WTC11 (cell line): ENCODE data around the gene TLX2. TPM values are rescaled to one million over a fixed set of nuclear protein-coding genes. Genes with fewer than 3 reads are reported as not detected.
A peak's percentile ranks its signal among the peaks of the same experiment; 100 is the strongest.

Experiments
- ATF3 ChIP-seq: sonication (generic); formaldehyde crosslinking; conservative IDR thresholded peaks from 2 replicates; pipeline ENCODE4 v1.8.1; 2022; ENCODE audit warnings: mild to moderate bottlenecking, missing genetic modification reagents
- ERG ChIP-seq: fragments of 250-450 bp; sonication (Bioruptor Pico); IDR thresholded peaks from 2 replicates; pipeline ENCODE4 v1.8.0; 2021; ENCODE audit warnings: mild to moderate bottlenecking
- ETV6 ChIP-seq: sonication (generic); formaldehyde crosslinking; IDR thresholded peaks from 2 replicates; pipeline ENCODE4 v1.8.1; 2022; ENCODE audit warnings: mild to moderate bottlenecking, missing genetic modification reagents
- FOXJ3 ChIP-seq: sonication (generic); formaldehyde crosslinking; IDR thresholded peaks from 2 replicates; pipeline ENCODE4 v1.9.0; 2021; ENCODE audit warnings: missing genetic modification reagents, mild to moderate bottlenecking, borderline replicate concordance
- FOXP1 ChIP-seq: sonication (generic); formaldehyde crosslinking; IDR thresholded peaks from 2 replicates; pipeline ENCODE4 v1.8.0; 2022; ENCODE audit warnings: missing genetic modification reagents, mild to moderate bottlenecking, moderate library complexity, borderline replicate concordance
- GABPB1 ChIP-seq: sonication (generic); formaldehyde crosslinking; IDR thresholded peaks from 2 replicates; pipeline ENCODE4 v1.8.1; 2023; ENCODE audit warnings: mild to moderate bottlenecking, missing genetic modification reagents
- GRHL2 ChIP-seq: fragments of 250-450 bp; sonication (Bioruptor Pico); IDR thresholded peaks from 2 replicates; pipeline ENCODE4 v1.8.0; 2022; ENCODE audit warnings: mild to moderate bottlenecking, moderate library complexity; ENCODE audit not compliant: insufficient replicate concordance, severe bottlenecking
- NFYB ChIP-seq: sonication (generic); formaldehyde crosslinking; conservative IDR thresholded peaks from 2 replicates; pipeline ENCODE4 v1.8.0; 2022; ENCODE audit warnings: low read depth, missing genetic modification reagents
- NR1H2 ChIP-seq: sonication (generic); formaldehyde crosslinking; IDR thresholded peaks from 2 replicates; pipeline ENCODE4 v1.9.0; 2021; ENCODE audit warnings: mild to moderate bottlenecking, moderate library complexity, missing genetic modification reagents
- NR2C2 ChIP-seq: sonication (generic); formaldehyde crosslinking; IDR thresholded peaks from 2 replicates; pipeline ENCODE4 v1.8.0; 2022; ENCODE audit warnings: mild to moderate bottlenecking, missing genetic modification reagents
- NR3C1 ChIP-seq: sonication (generic); formaldehyde crosslinking; conservative IDR thresholded peaks from 2 replicates; pipeline ENCODE4 v1.8.1; 2023; ENCODE audit warnings: low read depth, mild to moderate bottlenecking, missing genetic modification reagents
- OVOL2 ChIP-seq: fragments of 250-450 bp; sonication (Bioruptor Pico); IDR thresholded peaks from 2 replicates; pipeline ENCODE4 v1.9.0; 2021; ENCODE audit warnings: mild to moderate bottlenecking, borderline replicate concordance
- SOX15 ChIP-seq: fragments of 250-450 bp; sonication (Bioruptor Pico); IDR thresholded peaks from 2 replicates; pipeline ENCODE4 v1.9.0; 2021; ENCODE audit warnings: mild to moderate bottlenecking
- TP53 ChIP-seq: sonication (generic); formaldehyde crosslinking; IDR thresholded peaks from 2 replicates; pipeline ENCODE4 v1.8.1; 2023; ENCODE audit warnings: mild to moderate bottlenecking, missing genetic modification reagents
- USF1 ChIP-seq: sonication (generic); formaldehyde crosslinking; IDR thresholded peaks from 2 replicates; pipeline ENCODE4 v1.8.0; 2022; ENCODE audit warnings: mild to moderate bottlenecking, missing genetic modification reagents
- ZNF232 ChIP-seq: sonication (generic); formaldehyde crosslinking; IDR thresholded peaks from 2 replicates; pipeline ENCODE4 v1.8.0; 2022; ENCODE audit warnings: mild to moderate bottlenecking, missing genetic modification reagents
- ZNF263 ChIP-seq: sonication (generic); formaldehyde crosslinking; IDR thresholded peaks from 2 replicates; pipeline ENCODE4 v1.8.1; 2022; ENCODE audit warnings: low read depth, mild to moderate bottlenecking, moderate library complexity, missing genetic modification reagents
- ZNF317 ChIP-seq: sonication (generic); formaldehyde crosslinking; IDR thresholded peaks from 2 replicates; pipeline ENCODE4 v1.8.1; 2023; ENCODE audit warnings: low read depth, mild to moderate bottlenecking, moderate library complexity, missing genetic modification reagents, borderline replicate concordance
- ZNF423 ChIP-seq: fragments of 250-450 bp; sonication (Bioruptor Pico); IDR thresholded peaks from 2 replicates; pipeline ENCODE4 v2.1.2; 2022; ENCODE audit warnings: mild to moderate bottlenecking, moderate library complexity
- ZNF425 ChIP-seq: fragments of 250-450 bp; sonication (Bioruptor Pico); conservative IDR thresholded peaks from 2 replicates; pipeline ENCODE4 v1.9.0; 2021; ENCODE audit warnings: mild to moderate bottlenecking
- ZNF512 ChIP-seq: sonication (generic); formaldehyde crosslinking; IDR thresholded peaks from 2 replicates; pipeline ENCODE4 v1.8.1; 2022; ENCODE audit warnings: missing genetic modification reagents, borderline replicate concordance
- ZNF532 ChIP-seq: fragments of 250-450 bp; sonication (Bioruptor Pico); IDR thresholded peaks from 2 replicates; pipeline ENCODE4 v1.9.0; 2021; ENCODE audit warnings: mild to moderate bottlenecking, borderline replicate concordance
- ZNF671 ChIP-seq: fragments of 250-450 bp; sonication (Bioruptor Pico); IDR thresholded peaks from 2 replicates; pipeline ENCODE4 v1.8.0; 2021; ENCODE audit warnings: mild to moderate bottlenecking
- ZSCAN18 ChIP-seq: fragments of 250-450 bp; sonication (Bioruptor Pico); IDR thresholded peaks from 2 replicates; pipeline ENCODE4 v2.1.2; 2022; ENCODE audit warnings: mild to moderate bottlenecking, moderate library complexity
- total RNA-seq: library from RNA; stranded (reverse); gene quantifications from 3 replicates; pipeline ENCODE4 v1.2.3, GENCODE V29; 2021

The TLX2 gene
- total RNA-seq, 1 experiment from 2014 or later: 0.26 TPM

- TF ChIP-seq ZNF512 (CRISPR knock-in tag): no peak
- no peak for TF ChIP-seq FOXJ3 (CRISPR knock-in tag)
- peak; percentile 77 for TF ChIP-seq USF1 (CRISPR knock-in tag)
- TF ChIP-seq ZNF671 (CRISPR knock-in tag): no peak
- no peak for TF ChIP-seq ZNF532 (CRISPR knock-in tag)
- TF ChIP-seq ZNF263 (CRISPR knock-in tag): peak; percentile 94; the same call in 1 of the 2 replicates
- TF ChIP-seq ERG (CRISPR knock-in tag): no peak
- no peak for TF ChIP-seq GRHL2 (CRISPR knock-in tag)
- no peak for TF ChIP-seq OVOL2
- TF ChIP-seq ZNF423 (CRISPR knock-in tag): no peak
- no peak for TF ChIP-seq ZSCAN18 (CRISPR knock-in tag)
- TF ChIP-seq NR1H2: no peak
- no peak; the same call in 1 of the 2 replicates for TF ChIP-seq GABPB1 (CRISPR knock-in tag)
- TF ChIP-seq ZNF232 (CRISPR knock-in tag): peak; percentile 43; the same call in 1 of the 2 replicates
- TF ChIP-seq NR3C1 (CRISPR knock-in tag): no peak
- no peak for TF ChIP-seq NFYB (CRISPR knock-in tag)
- no peak for TF ChIP-seq SOX15 (CRISPR knock-in tag)
- no peak for TF ChIP-seq ZNF317 (CRISPR knock-in tag)
- TF ChIP-seq ZNF425: no peak
- TF ChIP-seq FOXP1: no peak; the same call in 1 of the 2 replicates
- TF ChIP-seq NR2C2 (CRISPR knock-in tag): no peak
- peak; percentile 79 for TF ChIP-seq ETV6 (CRISPR knock-in tag)
- no peak for TF ChIP-seq TP53 (CRISPR knock-in tag)
- no peak for TF ChIP-seq ATF3 (CRISPR knock-in tag)
Measured at GRCh38 chr2:74548900-74549826, 34.9 kb downstream of the TLX2 start (continued).
